Immature natural killer cell (primary cell): ENCODE results near the gene TIMM10. TPM values are rescaled to one million over a fixed set of nuclear protein-coding genes. Genes with fewer than 3 reads are reported as not detected.

Experiments used
- DNase-seq, 3 donors: peaks; one replicate each; pipeline ENCODE4 v3.0.0; 2022; ENCODE audit warnings: mixed read lengths in 1 of 3
- H3K27ac Mint-ChIP-seq, 6 donors: one replicate each; pipeline ENCODE4 v1.8.0; 2020; ENCODE audit warnings: mixed read lengths in 6 of 6, mild to moderate bottlenecking in 5 of 6, inconsistent platforms in 4 of 6, moderate library complexity in 3 of 6
- H3K27me3 Mint-ChIP-seq, 3 donors: one replicate each; pipeline ENCODE4 v1.8.0; 2020 to 2021; ENCODE audit warnings: low read depth in 3 of 3, mild to moderate bottlenecking in 3 of 3, mixed read lengths in 3 of 3, moderate library complexity in 3 of 3, inconsistent platforms in 1 of 3
- H3K36me3 Mint-ChIP-seq, 3 donors: one replicate each; pipeline ENCODE4 v1.8.0; 2020; ENCODE audit warnings: mixed read lengths in 3 of 3, inconsistent platforms in 2 of 3, mild to moderate bottlenecking in 2 of 3
- H3K4me1 Mint-ChIP-seq, 2 donors: one replicate each; pipeline ENCODE4 v1.8.0; 2020; ENCODE audit warnings: inconsistent platforms in 2 of 2, mild to moderate bottlenecking in 2 of 2, mixed read lengths in 2 of 2, moderate library complexity in 1 of 2
- H3K4me3 Mint-ChIP-seq, 5 donors: one replicate each; pipeline ENCODE4 v1.8.0; 2020; ENCODE audit warnings: mild to moderate bottlenecking in 5 of 5, mixed read lengths in 5 of 5, inconsistent platforms in 3 of 5, moderate library complexity in 3 of 5
- H3K9me3 Mint-ChIP-seq, 6 donors: one replicate each; pipeline ENCODE4 v1.8.0; 2020; ENCODE audit warnings: mild to moderate bottlenecking in 6 of 6, mixed read lengths in 6 of 6, inconsistent platforms in 4 of 6, moderate library complexity in 3 of 6
- polyA plus RNA-seq, 3 donors: library from polyadenylated mRNA; unstranded; fragments of 300-500 nt; fragmentation: Illumina TruSeq; gene quantifications; one replicate each; pipeline ENCODE4 v1.2.3, GENCODE V29; 2021

TIMM10 gene
- polyA plus RNA-seq, 3 donors from 2014 or later, result 52.9 to 101 (median 55.7) TPM

GRCh38 chr11:57529012-57529411 lies 1.5 kb downstream of the TIMM10 start:
- no peak for DNase-seq
- Mint-ChIP-seq H3K9me3 (no peaks in the 10 kb centered on the region), H3K4me1 (peaks cover 27 to 38% of the 10 kb centered on the region in 2 donors), H3K27ac (peak overlapping the region in 4 of 6 donors; percentile 11 to 97 (median 49)), H3K4me3 (peak overlapping the region in 2 of 5 donors; percentile 18 to 27), H3K27me3 (peaks cover 0 to 6% (median 2%) of the 10 kb centered on the region in 3 donors), H3K36me3 (no peaks in the 10 kb centered on the region)

- Mint-ChIP-seq H3K27ac (peak overlapping the region in 2 of 6 donors; percentile 21 to 41), H3K36me3 (no peaks in the 10 kb centered on the region), H3K4me3 (no peak overlapping the region)
These were observed 3.4 kb downstream of the TIMM10 start for GRCh38 chr11:57527056-57527631.

GRCh38 chr11:57523419-57523818 lies 7.1 kb downstream of the TIMM10 start:
- Mint-ChIP-seq H3K4me1 (peaks cover 2 to 8% of the 10 kb centered on the region in 2 donors), H3K27ac (no peak overlapping the region), H3K9me3 (no peaks in the 10 kb centered on the region), H3K36me3 (no peaks in the 10 kb centered on the region), H3K27me3 (peaks cover 2 to 3% (median 2%) of the 10 kb centered on the region in 3 donors), H3K4me3 (no peak overlapping the region)
- DNase-seq, result no peak

More at GRCh38 chr11:57527056-57527631, 3.4 kb downstream of the TIMM10 start:
- peak; percentile 53 to 63 (median 60) for DNase-seq
- Mint-ChIP-seq H3K9me3 (no peaks in the 10 kb centered on the region), H3K27me3 (peaks cover 0 to 8% (median 2%) of the 10 kb centered on the region in 3 donors), H3K4me1 (peaks cover 27 to 37% of the 10 kb centered on the region in 2 donors)

- Mint-ChIP-seq H3K4me1 (peaks cover 2% of the 10 kb centered on the region in 2 donors), H3K36me3 (no peaks in the 10 kb centered on the region), H3K27me3 (peaks cover 2 to 5% (median 2%) of the 10 kb centered on the region in 3 donors), H3K27ac (no peak overlapping the region), H3K9me3 (no peaks in the 10 kb centered on the region), H3K4me3 (no peak overlapping the region)
- no peak for DNase-seq
These were observed 9.4 kb downstream of the TIMM10 start for GRCh38 chr11:57521116-57521515.

GRCh38 chr11:57516061-57516443 lies 14.5 kb downstream of the TIMM10 start:
- Mint-ChIP-seq H3K9me3 (no peaks in the 10 kb centered on the region), H3K4me1 (peaks cover 22 to 23% of the 10 kb centered on the region in 2 donors), H3K36me3 (no peaks in the 10 kb centered on the region), H3K27ac (peak overlapping the region in 5 of 6 donors; percentile 13 to 76 (median 71)), H3K27me3 (peaks cover 0 to 9% (median 9%) of the 10 kb centered on the region in 3 donors), H3K4me3 (peak overlapping the region; percentile 90 to 98 (median 97))
- DNase-seq, result no peak

- peak within 1 kb of the TSS; percentile 61 to 91 (median 72) for H3K27ac Mint-ChIP-seq
- H3K4me1 Mint-ChIP-seq, result peaks cover 22 to 23% of the 10 kb centered on the region in 2 donors
- H3K27me3 Mint-ChIP-seq, result peaks cover 0 to 9% (median 9%) of the 10 kb centered on the region in 3 donors
- H3K9me3 Mint-ChIP-seq, result no peaks in the 10 kb centered on the region
- DNase-seq, result peak; percentile 16 to 28 (median 26)
- no peaks in the 10 kb centered on the region for H3K36me3 Mint-ChIP-seq
- peak within 1 kb of the TSS; percentile 95 to 98 (median 97) for H3K4me3 Mint-ChIP-seq
These were observed 15.1 kb downstream of the TIMM10 start, which contains the start of gene SLC43A1 for GRCh38 chr11:57515332-57516060. Gene SLC43A1 (minus strand): TSS chr11:57515702. CDS start chr11:57514111, 1,591 bp downstream.

- Mint-ChIP-seq H3K36me3 (no peaks in the 10 kb centered on the region), H3K4me1 (peaks cover 22 to 23% of the 10 kb centered on the region in 2 donors), H3K4me3 (peak overlapping the region; percentile 95 to 98 (median 97)), H3K9me3 (no peaks in the 10 kb centered on the region), H3K27ac (peak overlapping the region; percentile 61 to 91 (median 70)), H3K27me3 (peaks cover 0 to 9% (median 9%) of the 10 kb centered on the region in 3 donors)
- DNase-seq, result peak; percentile 49 to 60 (median 58)
These were observed 15.8 kb downstream of the TIMM10 start for GRCh38 chr11:57514538-57515331.

GRCh38 chr11:57513911-57514537 lies 16.5 kb downstream of the TIMM10 start:
- H3K4me3 Mint-ChIP-seq, result peak overlapping the region; percentile 95 to 98 (median 97)
- peaks cover 0 to 10% (median 7%) of the 10 kb centered on the region in 3 donors for H3K27me3 Mint-ChIP-seq
- DNase-seq, result peak in 2 of 3 donors; percentile 14 to 18
- H3K4me1 Mint-ChIP-seq, result peaks cover 22 to 23% of the 10 kb centered on the region in 2 donors
- peak overlapping the region; percentile 36 to 81 (median 64) for H3K27ac Mint-ChIP-seq
- H3K36me3 Mint-ChIP-seq, result no peaks in the 10 kb centered on the region
- H3K9me3 Mint-ChIP-seq, result no peaks in the 10 kb centered on the region

- H3K27ac Mint-ChIP-seq, result peak overlapping the region in 3 of 6 donors; percentile 49 to 81 (median 72)
- H3K27me3 Mint-ChIP-seq, result peaks cover 0 to 11% (median 7%) of the 10 kb centered on the region in 3 donors
- H3K4me1 Mint-ChIP-seq, result peaks cover 22 to 23% of the 10 kb centered on the region in 2 donors
- no peaks in the 10 kb centered on the region for H3K36me3 Mint-ChIP-seq
- H3K9me3 Mint-ChIP-seq, result no peaks in the 10 kb centered on the region
- no peak for DNase-seq
- H3K4me3 Mint-ChIP-seq, result peak overlapping the region; percentile 67 to 95 (median 77)
These were observed 17.1 kb downstream of the TIMM10 start for GRCh38 chr11:57513452-57513795.

- peak overlapping the region in 2 of 6 donors; percentile 43 to 72 for H3K27ac Mint-ChIP-seq
These were observed 17.7 kb downstream of the TIMM10 start for GRCh38 chr11:57512646-57513451.

GRCh38 chr11:57511741-57512430 lies 18.7 kb downstream of the TIMM10 start:
- H3K27me3 Mint-ChIP-seq, result peaks cover 0 to 11% (median 4%) of the 10 kb centered on the region in 3 donors
- H3K9me3 Mint-ChIP-seq, result no peaks in the 10 kb centered on the region
- peak overlapping the region in 5 of 6 donors; percentile 1 to 75 (median 61) for H3K27ac Mint-ChIP-seq
- peaks cover 22 to 23% of the 10 kb centered on the region in 2 donors for H3K4me1 Mint-ChIP-seq
- H3K36me3 Mint-ChIP-seq, result no peaks in the 10 kb centered on the region
- peak overlapping the region in 1 of 5 donors; percentile 14 for H3K4me3 Mint-ChIP-seq
- no peak for DNase-seq

More at GRCh38 chr11:57512646-57513451, 17.7 kb downstream of the TIMM10 start:
- Mint-ChIP-seq H3K36me3 (no peaks in the 10 kb centered on the region), H3K27me3 (peaks cover 0 to 11% (median 7%) of the 10 kb centered on the region in 3 donors), H3K4me3 (peak overlapping the region; percentile 25 to 95 (median 56)), H3K9me3 (no peaks in the 10 kb centered on the region), H3K4me1 (peaks cover 22 to 23% of the 10 kb centered on the region in 2 donors)
- DNase-seq, result no peak
